K562 (cell line): ENCODE data around the gene PRXL2A. TPM values are rescaled to one million over a fixed set of nuclear protein-coding genes. Genes with fewer than 3 reads are reported as not detected.

Experiments
- ARNT ChIP-seq, 2 experiments: fragments of 450-650 bp; IDR thresholded peaks; 2 replicates each; pipeline ENCODE4 v1.6.1; 2016; ENCODE audit warnings: mild to moderate bottlenecking in 1 of 2
- CBFB ChIP-seq: sonication (generic); formaldehyde crosslinking; IDR thresholded peaks from 2 replicates; pipeline ENCODE4 v1.4.0; 2020; ENCODE audit warnings: mild to moderate bottlenecking, missing genetic modification reagents
- CBX5 ChIP-seq: IDR thresholded peaks from 2 replicates; pipeline ENCODE4 v1.6.1; 2014; ENCODE audit warnings: low read depth, borderline replicate concordance
- CEBPB ChIP-seq: fragments of 450-650 bp; IDR thresholded peaks from 2 replicates; pipeline ENCODE4 v1.6.1; 2016; ENCODE audit warnings: missing genetic modification characterization, missing compliant biosample characterization
- DEAF1 ChIP-seq: fragments of 450-650 bp; formaldehyde crosslinking; IDR thresholded peaks from 2 replicates; pipeline ENCODE4 v1.4.0; 2020; ENCODE audit warnings: mild to moderate bottlenecking, moderate library complexity
- EP400 ChIP-seq: fragments of 450-650 bp; IDR thresholded peaks from 2 replicates; pipeline ENCODE4 v1.6.1; 2017; ENCODE audit warnings: antibody characterized with exemption, mild to moderate bottlenecking, moderate library complexity
- ERF ChIP-seq: fragments of 450-650 bp; formaldehyde crosslinking; IDR thresholded peaks from 2 replicates; pipeline ENCODE4 v1.4.0; 2020; ENCODE audit warnings: mild to moderate bottlenecking, mixed read lengths
- ETV1 ChIP-seq: fragments of 450-650 bp; conservative IDR thresholded peaks from 2 replicates; pipeline ENCODE4 v1.6.1; 2016; ENCODE audit warnings: missing genetic modification characterization, control low read depth, low read depth, missing compliant biosample characterization
- FOXK2 ChIP-seq, 2 experiments: fragments of 450-650 bp; IDR thresholded peaks in 1 of 2; conservative IDR thresholded peaks in 1 of 2; 2 replicates each; pipeline ENCODE4 v1.6.1; 2016; ENCODE audit warnings: low read depth in 2 of 2, mild to moderate bottlenecking in 1 of 2
- HNRNPK ChIP-seq: fragments of 200-400 bp; formaldehyde crosslinking; IDR thresholded peaks from one replicate; pipeline ENCODE4 v1.6.1; 2018; ENCODE audit warnings: mild to moderate bottlenecking, low read depth, low read length; ENCODE audit not compliant: poor library complexity, severe bottlenecking
- ILK ChIP-seq: fragments of 450-650 bp; IDR thresholded peaks from 2 replicates; pipeline ENCODE4 v1.6.1; 2016; ENCODE audit warnings: missing genetic modification characterization, low read depth, mild to moderate bottlenecking, missing compliant biosample characterization, moderate library complexity, borderline replicate concordance
- KDM5B ChIP-seq: fragments of 200-600 bp; sonication (generic); IDR thresholded peaks from 2 replicates; pipeline ENCODE4 v1.6.1; 2012; ENCODE audit warnings: low read depth, mild to moderate bottlenecking, moderate library complexity, low read length, control low read depth, inconsistent platforms; ENCODE audit not compliant: insufficient replicate concordance
- KLF10 ChIP-seq: fragments of 250-450 bp; sonication (Bioruptor Pico); IDR thresholded peaks from 2 replicates; pipeline ENCODE4 v1.6.1; 2021; ENCODE audit warnings: matching md5 sums
- KLF13 ChIP-seq: fragments of 450-650 bp; IDR thresholded peaks from 2 replicates; pipeline ENCODE4 v1.6.1; 2016; ENCODE audit warnings: missing genetic modification characterization, low read depth, mild to moderate bottlenecking, missing compliant biosample characterization, moderate library complexity, borderline replicate concordance
- NCOA1 ChIP-seq: fragments of 450-650 bp; IDR thresholded peaks from 2 replicates; pipeline ENCODE4 v1.6.1; 2016; ENCODE audit warnings: low read depth
- TAL1 ChIP-seq: fragments of 450-650 bp; IDR thresholded peaks from 2 replicates; pipeline ENCODE4 v1.6.1; 2016; ENCODE audit warnings: mild to moderate bottlenecking
- TARDBP ChIP-seq: fragments of 450-650 bp; IDR thresholded peaks from 2 replicates; pipeline ENCODE4 v1.6.1; 2016
- ZNF354B ChIP-seq: fragments of 250-450 bp; sonication (Bioruptor Pico); IDR thresholded peaks from 2 replicates; pipeline ENCODE4 v1.4.0; 2020
- polyA plus RNA-seq, 8 experiments: library from polyadenylated mRNA; depleted of rRNA in 4 of 8; stranded (reverse) in 5 of 8; unstranded in 3 of 8; fragments of >200 nt; fragmentation: Nextera tagmentation in 2 of 8; fragmentation: Illumina TruSeq in 1 of 8; extraction: Ambion mirVana in 2 of 8; extraction: Trizol in 1 of 8; gene quantifications; 2 replicates each; pipeline versions ENCODE4 v1.2.1 to v1.2.3, GENCODE V29; 2011 to 2014; ENCODE audit warnings: inconsistent platforms in 1 of 8, missing spikeins in 1 of 8
- total RNA-seq, 7 experiments: library from RNA; depleted of rRNA in 6 of 7; stranded (reverse); fragments of >200 nt in 6 of 7; fragmentation: Illumina TruSeq in 2 of 7; extraction: Trizol in 2 of 7; gene quantifications; 2 replicates each; pipeline versions ENCODE4 v1.2.1 to v1.2.3, GENCODE V29; 2011 to 2021; ENCODE audit warnings: low replicate concordance in 1 of 7
- TF ChIP-seq, protein P1 (sequence below): sonication (generic); formaldehyde crosslinking; IDR thresholded peaks from 2 replicates; pipeline ENCODE4 v1.8.0; 2022; ENCODE audit warnings: missing genetic modification reagents, mild to moderate bottlenecking, moderate library complexity, borderline replicate concordance
- TF ChIP-seq, protein P2 (sequence below), 2 experiments: fragments of 450-650 bp in 1 of 2; IDR thresholded peaks; 2 replicates each; pipeline ENCODE4 v1.6.1; 2011 to 2017; ENCODE audit warnings: low read depth in 2 of 2, antibody characterized with exemption in 1 of 2, borderline replicate concordance in 1 of 2, low read length in 1 of 2, mild to moderate bottlenecking in 1 of 2, mixed read lengths in 1 of 2; ENCODE audit not compliant: control insufficient read depth in 1 of 2
- TF ChIP-seq, protein P3 (sequence below): conservative IDR thresholded peaks from 2 replicates; pipeline ENCODE4 v1.6.1; 2011; ENCODE audit warnings: low read depth, mild to moderate bottlenecking, low read length; ENCODE audit not compliant: control insufficient read depth

PRXL2A gene
- total and polyA plus RNA-seq, 9 of the 15 experiments (the other 6 are each of a cell fraction or from before 2014, with no cell fraction given) = 0.14 to 1.2 (median 0.75) TPM

DNA sequence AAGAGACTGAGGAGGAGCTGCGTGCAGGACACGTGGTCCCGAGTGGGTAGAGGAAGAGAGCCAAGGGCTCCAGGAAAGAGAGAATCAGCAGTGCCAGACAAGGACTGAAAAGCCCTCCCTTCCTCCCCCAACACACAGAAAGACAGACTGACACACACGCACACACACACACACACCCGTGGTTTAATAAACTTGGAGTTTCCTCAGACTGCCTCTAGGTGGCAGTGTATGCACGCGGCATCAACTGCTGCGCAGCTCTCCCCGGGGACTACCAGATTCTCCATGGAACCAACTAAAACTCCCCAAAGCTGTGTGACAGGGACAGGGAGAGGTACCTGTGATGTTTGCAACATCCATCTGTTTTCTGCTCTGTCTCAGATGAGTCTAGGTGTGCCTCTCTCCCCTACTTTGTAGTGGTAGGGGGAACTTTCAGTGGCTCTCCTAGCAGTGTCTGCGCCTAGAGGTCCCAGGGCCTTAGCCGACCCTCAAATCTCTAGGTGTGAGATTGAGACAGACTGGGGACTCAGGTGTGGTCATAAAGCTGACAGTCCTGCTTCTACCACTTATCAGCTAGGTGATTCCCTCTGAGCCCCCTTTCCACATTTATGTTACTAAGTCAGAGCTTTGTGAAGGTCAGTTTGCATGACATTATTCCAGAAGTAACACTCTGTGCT is 36.4 kb downstream of the PRXL2A start (continued):
- TF ChIP-seq ILK (no peak), KLF13 (tag) (peak; percentile 13; the same call in 1 of the 2 replicates), TARDBP (peak; percentile 24; the same call in 1 of the 2 replicates), DEAF1 (peak; percentile 96), HNRNPK (no peak), FOXK2 (conservative IDR thresholded peaks at IDR 0.05 in 1 of 2, IDR thresholded peaks at IDR 0.05 in 1 of 2; ENCODE audit: low read depth in 2 of 2) (peak; percentile 42 to 53; a peak in 2 of 4 replicates), ARNT (IDR thresholded peaks at IDR 0.05) (peak in 1 of 2 experiments; percentile 76; a peak in 2 of 4 replicates), ZNF354B (CRISPR knock-in tag) (no peak), KDM5B (peak; percentile 26), CEBPB (tag) (no peak), EP400 (no peak), ERF (CRISPR knock-in tag) (no peak), KLF10 (CRISPR knock-in tag) (no peak), CBX5 (0 out of 2 replicates have a peak, but pooled peaks have one; percentile 42), TAL1 (no peak), ETV1 (tag) (no peak), CBFB (CRISPR knock-in tag) (no peak), NCOA1 (no peak)
- TF ChIP-seq, protein P1, sequence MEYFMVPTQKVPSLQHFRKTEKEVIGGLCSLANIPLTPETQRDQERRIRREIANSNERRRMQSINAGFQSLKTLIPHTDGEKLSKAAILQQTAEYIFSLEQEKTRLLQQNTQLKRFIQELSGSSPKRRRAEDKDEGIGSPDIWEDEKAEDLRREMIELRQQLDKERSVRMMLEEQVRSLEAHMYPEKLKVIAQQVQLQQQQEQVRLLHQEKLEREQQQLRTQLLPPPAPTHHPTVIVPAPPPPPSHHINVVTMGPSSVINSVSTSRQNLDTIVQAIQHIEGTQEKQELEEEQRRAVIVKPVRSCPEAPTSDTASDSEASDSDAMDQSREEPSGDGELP = 0 out of 2 replicates have a peak, but pooled peaks have one; percentile 53
- TF ChIP-seq, protein P2, sequence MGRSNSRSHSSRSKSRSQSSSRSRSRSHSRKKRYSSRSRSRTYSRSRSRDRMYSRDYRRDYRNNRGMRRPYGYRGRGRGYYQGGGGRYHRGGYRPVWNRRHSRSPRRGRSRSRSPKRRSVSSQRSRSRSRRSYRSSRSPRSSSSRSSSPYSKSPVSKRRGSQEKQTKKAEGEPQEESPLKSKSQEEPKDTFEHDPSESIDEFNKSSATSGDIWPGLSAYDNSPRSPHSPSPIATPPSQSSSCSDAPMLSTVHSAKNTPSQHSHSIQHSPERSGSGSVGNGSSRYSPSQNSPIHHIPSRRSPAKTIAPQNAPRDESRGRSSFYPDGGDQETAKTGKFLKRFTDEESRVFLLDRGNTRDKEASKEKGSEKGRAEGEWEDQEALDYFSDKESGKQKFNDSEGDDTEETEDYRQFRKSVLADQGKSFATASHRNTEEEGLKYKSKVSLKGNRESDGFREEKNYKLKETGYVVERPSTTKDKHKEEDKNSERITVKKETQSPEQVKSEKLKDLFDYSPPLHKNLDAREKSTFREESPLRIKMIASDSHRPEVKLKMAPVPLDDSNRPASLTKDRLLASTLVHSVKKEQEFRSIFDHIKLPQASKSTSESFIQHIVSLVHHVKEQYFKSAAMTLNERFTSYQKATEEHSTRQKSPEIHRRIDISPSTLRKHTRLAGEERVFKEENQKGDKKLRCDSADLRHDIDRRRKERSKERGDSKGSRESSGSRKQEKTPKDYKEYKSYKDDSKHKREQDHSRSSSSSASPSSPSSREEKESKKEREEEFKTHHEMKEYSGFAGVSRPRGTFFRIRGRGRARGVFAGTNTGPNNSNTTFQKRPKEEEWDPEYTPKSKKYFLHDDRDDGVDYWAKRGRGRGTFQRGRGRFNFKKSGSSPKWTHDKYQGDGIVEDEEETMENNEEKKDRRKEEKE (IDR thresholded peaks at IDR 0.05; ENCODE audit: borderline replicate concordance in 1 of 2, control insufficient read depth in 1 of 2, low read depth in 2 of 2, low read length in 1 of 2) = peak in 1 of 2 experiments; percentile 55; a peak in 1 of 4 replicates
- TF ChIP-seq, protein P3, sequence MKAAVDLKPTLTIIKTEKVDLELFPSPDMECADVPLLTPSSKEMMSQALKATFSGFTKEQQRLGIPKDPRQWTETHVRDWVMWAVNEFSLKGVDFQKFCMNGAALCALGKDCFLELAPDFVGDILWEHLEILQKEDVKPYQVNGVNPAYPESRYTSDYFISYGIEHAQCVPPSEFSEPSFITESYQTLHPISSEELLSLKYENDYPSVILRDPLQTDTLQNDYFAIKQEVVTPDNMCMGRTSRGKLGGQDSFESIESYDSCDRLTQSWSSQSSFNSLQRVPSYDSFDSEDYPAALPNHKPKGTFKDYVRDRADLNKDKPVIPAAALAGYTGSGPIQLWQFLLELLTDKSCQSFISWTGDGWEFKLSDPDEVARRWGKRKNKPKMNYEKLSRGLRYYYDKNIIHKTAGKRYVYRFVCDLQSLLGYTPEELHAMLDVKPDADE = 0 out of 2 replicates have a peak, but pooled peaks have one; percentile 48
